Stimulated activated CD4-positive, alpha-beta T cell treated with anti-CD3 and anti-CD28 coated beads, TNF-alpha, amount 100 ng/mL, for 24 hours (primary cell): ENCODE results near the gene MEOX1.

ENCODE experiments used
- DNase-seq, 3 experiments: peaks; one replicate each; pipeline ENCODE4 v3.0.0-alpha.2; 2020; ENCODE audit warnings: low read depth in 3 of 3

MEOX1 gene

GRCh38 chr17:43591001-43591400, 70.7 kb downstream of the MEOX1 start:
- DNase-seq, result no peak
